22Rv1 (cell line): ENCODE measurements around the gene COMMD1.

Experiments used
- H3K27ac ChIP-seq: fragments of 450-650 bp; 2 replicates; pipeline ENCODE4 v1.5.1; 2017
- ZFX ChIP-seq: fragments of 450-650 bp; IDR thresholded peaks from 2 replicates; pipeline ENCODE4 v1.6.1; 2017; ENCODE audit warnings: antibody characterized with exemption, borderline replicate concordance
- TF ChIP-seq, protein P1 (sequence below): fragments of 450-650 bp; IDR thresholded peaks from 2 replicates; pipeline ENCODE4 v1.5.1; 2017; ENCODE audit warnings: mild to moderate bottlenecking

The COMMD1 gene

DNA sequence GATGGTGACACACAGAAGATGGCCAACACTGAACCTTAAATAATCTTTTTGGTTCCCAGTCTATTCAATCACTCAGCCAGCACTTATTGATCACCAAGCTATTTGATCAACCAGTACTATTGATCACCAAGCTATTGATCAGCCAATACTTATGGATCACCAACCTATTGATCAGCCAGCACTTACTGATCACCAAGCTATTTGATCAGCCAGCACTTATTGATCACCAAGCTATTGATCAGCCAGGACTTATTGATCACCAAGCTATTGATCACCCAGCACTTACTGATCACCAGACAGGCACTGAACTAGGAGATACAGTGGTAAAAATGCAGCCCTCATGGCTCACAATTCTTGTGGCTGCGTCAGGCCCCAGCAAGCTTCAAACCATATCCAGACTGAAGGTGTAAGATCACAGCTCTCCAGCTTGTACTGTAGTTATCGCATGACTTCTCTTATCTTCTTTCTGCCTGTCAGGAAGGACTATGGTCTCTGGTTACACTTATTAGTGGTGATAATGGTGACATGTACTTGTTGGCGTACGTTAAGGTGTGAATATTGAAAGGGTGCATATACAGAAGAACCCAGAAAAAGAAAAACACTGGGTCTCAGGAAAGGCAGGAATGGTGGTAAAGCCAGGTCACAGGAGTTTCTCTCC, 272.0 kb downstream of the COMMD1 start:
- H3K27ac ChIP-seq, result no peak overlapping the region
- TF ChIP-seq, protein P1, sequence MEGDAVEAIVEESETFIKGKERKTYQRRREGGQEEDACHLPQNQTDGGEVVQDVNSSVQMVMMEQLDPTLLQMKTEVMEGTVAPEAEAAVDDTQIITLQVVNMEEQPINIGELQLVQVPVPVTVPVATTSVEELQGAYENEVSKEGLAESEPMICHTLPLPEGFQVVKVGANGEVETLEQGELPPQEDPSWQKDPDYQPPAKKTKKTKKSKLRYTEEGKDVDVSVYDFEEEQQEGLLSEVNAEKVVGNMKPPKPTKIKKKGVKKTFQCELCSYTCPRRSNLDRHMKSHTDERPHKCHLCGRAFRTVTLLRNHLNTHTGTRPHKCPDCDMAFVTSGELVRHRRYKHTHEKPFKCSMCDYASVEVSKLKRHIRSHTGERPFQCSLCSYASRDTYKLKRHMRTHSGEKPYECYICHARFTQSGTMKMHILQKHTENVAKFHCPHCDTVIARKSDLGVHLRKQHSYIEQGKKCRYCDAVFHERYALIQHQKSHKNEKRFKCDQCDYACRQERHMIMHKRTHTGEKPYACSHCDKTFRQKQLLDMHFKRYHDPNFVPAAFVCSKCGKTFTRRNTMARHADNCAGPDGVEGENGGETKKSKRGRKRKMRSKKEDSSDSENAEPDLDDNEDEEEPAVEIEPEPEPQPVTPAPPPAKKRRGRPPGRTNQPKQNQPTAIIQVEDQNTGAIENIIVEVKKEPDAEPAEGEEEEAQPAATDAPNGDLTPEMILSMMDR, result no peak
- no peak for TF ChIP-seq ZFX

DNA sequence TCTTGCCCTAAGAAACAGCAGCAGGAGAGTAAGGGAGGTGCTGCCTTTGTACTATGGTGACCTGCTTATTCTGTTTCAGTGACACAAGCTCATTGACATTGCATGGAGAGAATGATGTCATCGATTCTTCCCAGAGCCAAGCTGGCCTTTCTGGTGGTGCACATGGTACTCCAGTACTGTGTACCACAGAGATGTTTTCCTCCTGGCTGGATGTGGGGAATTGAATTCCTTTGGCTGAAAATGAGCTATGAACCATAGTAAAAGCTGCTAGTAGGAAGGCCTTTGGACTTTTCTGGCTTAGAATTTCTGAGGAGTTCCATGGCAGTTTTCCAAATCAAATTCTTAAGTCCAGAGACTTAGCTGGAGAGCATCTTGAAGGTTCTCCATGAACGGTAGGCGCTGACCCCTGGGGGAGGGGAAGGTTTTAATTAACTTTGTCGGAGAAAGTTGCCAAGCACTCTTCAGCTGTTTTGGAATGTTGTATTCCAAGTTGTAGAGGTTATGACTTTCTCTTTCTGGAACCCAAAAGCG, 273.3 kb downstream of the COMMD1 start:
- TF ChIP-seq ZFX, result no peak
- TF ChIP-seq, protein P1, result no peak
- H3K27ac ChIP-seq, result no peak overlapping the region

DNA sequence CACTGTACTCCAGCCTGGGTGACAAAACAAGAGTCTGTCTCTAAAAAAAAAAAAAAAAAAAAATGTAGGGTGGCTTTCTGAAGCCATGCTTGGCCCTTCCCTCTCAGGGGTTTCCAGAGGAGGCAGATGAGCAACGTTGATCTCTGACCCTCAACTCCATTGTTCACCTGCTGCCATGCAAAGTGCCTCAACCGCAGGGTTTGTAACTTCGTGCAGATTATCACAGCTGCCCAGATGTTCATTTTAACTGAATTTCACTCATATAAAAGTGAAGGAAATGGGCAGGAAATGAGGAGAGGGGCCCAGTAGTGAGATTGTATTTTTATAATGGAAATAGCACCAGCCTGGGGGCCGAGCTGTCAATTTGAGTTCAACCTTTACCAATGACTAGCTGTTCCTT, 275.5 kb downstream of the COMMD1 start:
- H3K27ac ChIP-seq, result no peak overlapping the region
- no peak for TF ChIP-seq ZFX
- TF ChIP-seq, protein P1, result no peak

DNA sequence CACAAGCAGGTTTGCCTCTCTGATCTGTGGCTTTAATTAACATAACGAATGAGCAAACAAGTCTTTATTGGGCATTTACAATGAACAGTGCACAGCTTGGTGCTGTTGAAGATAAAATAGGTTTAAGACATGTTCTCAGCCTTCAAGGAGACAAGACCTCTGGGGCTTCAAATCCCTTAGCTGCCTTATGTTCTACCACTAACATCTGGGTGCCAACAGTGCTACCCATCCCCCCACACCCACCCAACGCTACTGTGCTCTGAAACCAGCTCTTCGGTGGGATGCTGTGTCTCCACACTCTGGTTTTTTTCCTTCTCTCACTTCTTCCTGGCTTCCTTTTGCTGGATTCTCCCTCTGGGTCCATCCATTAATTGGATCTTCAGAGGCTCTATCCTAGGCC, 276.4 kb downstream of the COMMD1 start:
- H3K27ac ChIP-seq, result no peak overlapping the region

DNA sequence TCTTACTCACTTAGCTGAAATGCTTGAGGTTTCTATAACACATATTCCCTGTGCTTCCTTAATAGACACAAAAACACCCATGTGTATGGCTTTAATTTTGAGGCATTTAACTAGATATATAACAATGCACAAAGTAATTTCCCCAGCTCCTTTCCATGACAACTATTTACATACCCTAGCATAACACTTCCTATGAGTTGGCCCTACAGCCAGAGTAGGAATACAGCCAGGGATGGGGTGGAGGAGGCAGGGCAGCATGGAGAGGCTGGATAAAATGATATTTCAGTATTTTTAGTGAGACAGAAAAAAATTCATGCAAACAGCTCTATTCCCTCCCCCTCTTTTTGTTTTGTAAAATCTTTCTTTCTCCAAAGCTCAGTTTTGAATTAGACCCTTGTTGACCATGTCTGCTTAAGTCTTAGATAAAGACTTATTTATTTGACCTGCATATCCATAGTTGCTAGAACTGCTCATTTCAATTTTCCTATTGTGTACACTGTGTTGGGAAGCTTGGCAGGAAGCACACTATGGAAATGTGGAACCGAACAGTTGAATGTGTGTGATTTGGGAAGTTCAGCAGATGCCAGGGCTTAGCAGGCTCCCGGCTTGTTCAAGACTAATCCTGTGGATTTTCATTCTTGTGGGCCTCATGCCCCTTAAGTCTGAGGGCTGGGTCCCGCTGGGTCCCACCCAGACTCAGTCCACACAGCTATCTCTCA, 279.2 kb downstream of the COMMD1 start:
- no peak overlapping the region for H3K27ac ChIP-seq
- TF ChIP-seq, protein P1, result no peak
- TF ChIP-seq ZFX, result no peak

More for the DNA sequence above, 276.4 kb downstream of the COMMD1 start:
- TF ChIP-seq, protein P1, result no peak
- TF ChIP-seq ZFX, result no peak
